SK-N-SH treated with all-trans-retinoic acid at 6 μM for 48 hours (cell line): ENCODE results near the gene VSTM4.

Experiments
- ATAC-seq: fragments of 200-7000 bp; cut with Tn5 transposase; 3 replicates; pipeline ENCODE4 v1.9.1; 2020; ENCODE audit warnings: mild to moderate bottlenecking, moderate library complexity
- ARNTL ChIP-seq: fragments of 450-650 bp; formaldehyde crosslinking; IDR thresholded peaks from 2 replicates; pipeline ENCODE4 v1.5.0; 2020; ENCODE audit warnings: low read depth, mild to moderate bottlenecking, moderate library complexity, borderline replicate concordance
- CREB5 ChIP-seq: fragments of 250-450 bp; sonication (Bioruptor Pico); IDR thresholded peaks from 2 replicates; pipeline ENCODE4 v1.5.1; 2020; ENCODE audit warnings: low read depth, mild to moderate bottlenecking, moderate library complexity
- CSDC2 ChIP-seq: fragments of 250-450 bp; sonication (Bioruptor Pico); IDR thresholded peaks from 2 replicates; pipeline ENCODE4 v1.5.0; 2020; ENCODE audit warnings: mild to moderate bottlenecking, moderate library complexity
- CSRNP3 ChIP-seq: fragments of 250-450 bp; sonication (Bioruptor Pico); IDR thresholded peaks from 2 replicates; pipeline ENCODE4 v1.5.1; 2021; ENCODE audit warnings: mild to moderate bottlenecking, moderate library complexity
- ESRRG ChIP-seq: fragments of 250-450 bp; sonication (Bioruptor Pico); IDR thresholded peaks from 2 replicates; pipeline ENCODE4 v1.6.1; 2021; ENCODE audit warnings: mild to moderate bottlenecking
- GLIS3 ChIP-seq: fragments of 250-450 bp; sonication (Bioruptor Pico); IDR thresholded peaks from 2 replicates; pipeline ENCODE4 v1.5.0; 2020; ENCODE audit warnings: mild to moderate bottlenecking, moderate library complexity
- ISL1 ChIP-seq: fragments of 250-450 bp; sonication (Bioruptor Pico); IDR thresholded peaks from 2 replicates; pipeline ENCODE4 v2.1.2; 2022; ENCODE audit warnings: mild to moderate bottlenecking, moderate library complexity
- OSR1 ChIP-seq: fragments of 250-450 bp; sonication (Bioruptor Pico); IDR thresholded peaks from 2 replicates; pipeline ENCODE4 v1.8.0; 2022; ENCODE audit warnings: moderate library complexity, mild to moderate bottlenecking, inconsistent platforms
- PATZ1 ChIP-seq: fragments of 250-450 bp; sonication (Bioruptor Pico); IDR thresholded peaks from 2 replicates; pipeline ENCODE4 v1.8.0; 2020; ENCODE audit warnings: mild to moderate bottlenecking, moderate library complexity, borderline replicate concordance
- POU6F1 ChIP-seq: fragments of 250-450 bp; sonication (Bioruptor Pico); IDR thresholded peaks from 2 replicates; pipeline ENCODE4 v1.8.0; 2021; ENCODE audit warnings: low read depth, mild to moderate bottlenecking, moderate library complexity, borderline replicate concordance
- RARB ChIP-seq: fragments of 250-450 bp; sonication (Bioruptor Pico); IDR thresholded peaks from 2 replicates; pipeline ENCODE4 v1.8.0; 2021; ENCODE audit warnings: mild to moderate bottlenecking, moderate library complexity
- SNAI2 ChIP-seq: fragments of 250-450 bp; sonication (Bioruptor Pico); IDR thresholded peaks from 2 replicates; pipeline ENCODE4 v1.5.0; 2020; ENCODE audit warnings: mild to moderate bottlenecking, moderate library complexity
- TCF4 ChIP-seq: fragments of 250-450 bp; sonication (Bioruptor Pico); IDR thresholded peaks from 2 replicates; pipeline ENCODE4 v1.8.0; 2021; ENCODE audit warnings: mild to moderate bottlenecking, moderate library complexity, borderline replicate concordance
- TOX ChIP-seq: fragments of 250-450 bp; sonication (Bioruptor Pico); IDR thresholded peaks from 2 replicates; pipeline ENCODE4 v1.8.0; 2021; ENCODE audit warnings: mild to moderate bottlenecking, moderate library complexity, borderline replicate concordance
- TSHZ2 ChIP-seq: fragments of 250-450 bp; sonication (Bioruptor Pico); IDR thresholded peaks from 2 replicates; pipeline ENCODE4 v1.5.0; 2020; ENCODE audit warnings: mild to moderate bottlenecking, moderate library complexity
- ZC3H10 ChIP-seq: fragments of 250-450 bp; sonication (Bioruptor Pico); IDR thresholded peaks from 2 replicates; pipeline ENCODE4 v1.5.1; 2021; ENCODE audit warnings: mild to moderate bottlenecking, moderate library complexity
- ZFP3 ChIP-seq: fragments of 250-450 bp; sonication (Bioruptor Pico); IDR thresholded peaks from 2 replicates; pipeline ENCODE4 v1.5.0; 2020; ENCODE audit warnings: mild to moderate bottlenecking, moderate library complexity
- ZFP30 ChIP-seq: fragments of 450-650 bp; formaldehyde crosslinking; IDR thresholded peaks from 2 replicates; pipeline ENCODE4 v1.5.0; 2022; ENCODE audit warnings: mild to moderate bottlenecking, moderate library complexity
- ZNF565 ChIP-seq: fragments of 450-650 bp; formaldehyde crosslinking; conservative IDR thresholded peaks from 2 replicates; pipeline ENCODE4 v1.5.0; 2020; ENCODE audit warnings: low read depth, mild to moderate bottlenecking, moderate library complexity
- ZNF8 ChIP-seq: fragments of 450-650 bp; formaldehyde crosslinking; IDR thresholded peaks from 2 replicates; pipeline ENCODE4 v1.5.0; 2020; ENCODE audit warnings: mild to moderate bottlenecking, moderate library complexity

VSTM4 gene

GRCh38 chr10:49011756-49012155, 103.6 kb downstream of the VSTM4 start:
- no peak for ATAC-seq
- no peak for TF ChIP-seq CSDC2 (CRISPR knock-in tag)
- TF ChIP-seq PATZ1 (CRISPR knock-in tag): no peak
- no peak for TF ChIP-seq TOX (CRISPR knock-in tag)
- TF ChIP-seq CSRNP3 (CRISPR knock-in tag): no peak
- no peak for TF ChIP-seq POU6F1 (CRISPR knock-in tag)
- no peak for TF ChIP-seq SNAI2 (CRISPR knock-in tag)
- TF ChIP-seq OSR1 (CRISPR knock-in tag): no peak
- no peak for TF ChIP-seq ZFP30
- no peak for TF ChIP-seq TCF4 (CRISPR knock-in tag)
- TF ChIP-seq TSHZ2 (CRISPR knock-in tag): no peak
- no peak for TF ChIP-seq ZFP3 (CRISPR knock-in tag)
- no peak for TF ChIP-seq ESRRG (CRISPR knock-in tag)
- TF ChIP-seq ARNTL (CRISPR knock-in tag): no peak
- TF ChIP-seq ZC3H10 (CRISPR knock-in tag): no peak
- no peak for TF ChIP-seq CREB5 (CRISPR knock-in tag)
- no peak for TF ChIP-seq ZNF565 (CRISPR knock-in tag)
- no peak for TF ChIP-seq GLIS3 (CRISPR knock-in tag)

DNA sequence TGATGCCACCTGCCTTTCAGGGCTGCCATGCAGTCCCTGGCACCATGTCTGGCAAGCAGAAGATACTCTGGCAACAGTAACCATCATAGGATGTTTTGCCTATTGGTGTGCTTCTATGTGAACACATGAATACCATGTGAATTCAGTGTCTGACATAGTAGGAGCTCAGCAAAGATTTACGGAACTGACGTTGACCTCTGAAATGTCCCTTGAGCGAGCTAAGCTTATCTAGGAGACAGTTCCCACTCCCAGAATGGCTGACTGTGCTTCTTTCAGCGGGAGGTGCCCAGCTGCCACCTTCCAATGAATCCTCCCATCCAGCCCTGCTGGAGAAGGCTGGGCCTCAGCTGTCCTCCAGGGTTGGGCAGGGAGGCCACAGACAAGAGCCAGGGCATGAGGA, 104.5 kb downstream of the VSTM4 start:
- no peak for ATAC-seq
- no peak for TF ChIP-seq CSDC2 (CRISPR knock-in tag)
- no peak for TF ChIP-seq ZNF8
- TF ChIP-seq POU6F1 (CRISPR knock-in tag): no peak
- TF ChIP-seq PATZ1 (CRISPR knock-in tag): no peak
- no peak for TF ChIP-seq ISL1
- no peak for TF ChIP-seq GLIS3 (CRISPR knock-in tag)
- TF ChIP-seq ARNTL (CRISPR knock-in tag): no peak
- no peak for TF ChIP-seq CREB5 (CRISPR knock-in tag)
- TF ChIP-seq CSRNP3 (CRISPR knock-in tag): no peak
- TF ChIP-seq RARB: no peak
- no peak for TF ChIP-seq TCF4 (CRISPR knock-in tag)
- TF ChIP-seq ESRRG (CRISPR knock-in tag): no peak
- TF ChIP-seq OSR1 (CRISPR knock-in tag): no peak
- TF ChIP-seq ZC3H10 (CRISPR knock-in tag): no peak
- TF ChIP-seq SNAI2 (CRISPR knock-in tag): no peak
- TF ChIP-seq ZFP30: no peak
- TF ChIP-seq, all 23 proteins: peak for 0
